HCT116 (cell line): ENCODE data around the gene SECTM1. TPM values are rescaled to one million over a fixed set of nuclear protein-coding genes. Genes with fewer than 3 reads are reported as not detected.

ENCODE experiments used
- ATAC-seq: fragments of 200-7000 bp; cut with Tn5 transposase; 2 replicates; pipeline ENCODE4 v1.9.1; 2020; ENCODE audit warnings: mild to moderate bottlenecking, moderate library complexity
- BruUV-seq: library from RNA; stranded (reverse); fragments of 400-500 nt; replicated peaks from 2 replicates; lab custom pipeline; 2021; lab: Mats Ljungman, UMichigan
- CTCF ChIA-PET: fragments of 300-600 bp; sonication (Branson Sonifier 250); formaldehyde crosslinking; loops from one replicate; lab custom pipeline; 2021; ENCODE audit warnings: antibody characterized with exemption; lab: Charles Lee
- POLR2A ChIA-PET: fragments of 300-600, 350-600 bp; sonication (Branson Sonifier 250); formaldehyde crosslinking; loops from one replicate; lab custom pipeline; 2021; ENCODE audit warnings: antibody characterized with exemption; lab: Charles Lee
- RAD21 ChIA-PET, 2 experiments: fragments of 300-600 bp; sonication (Branson Sonifier 250); formaldehyde crosslinking; loops; one replicate each; lab custom pipeline; 2023; ENCODE audit warnings: low total read pairs in 2 of 2; ENCODE audit not compliant: uncharacterized antibody in 2 of 2, unreplicated experiment in 2 of 2, low non-redundant PET in 1 of 2; lab: Charles Lee
- DNase-seq: peaks from one replicate; pipeline ENCODE4 v3.0.0-alpha.2; 2010; ENCODE audit warnings: low read depth, low spot score
- H2AFZ ChIP-seq: fragments of 200-600 bp; shearing (Covaris generic), sonication (generic); 2 replicates; pipeline ENCODE4 v1.6.1; 2017; ENCODE audit warnings: low read depth, mixed run types, mixed read lengths, antibody characterized with exemption, low read length; ENCODE audit not compliant: poor library complexity, severe bottlenecking
- H3K27ac ChIP-seq: 2 replicates; pipeline ENCODE4 v1.5.1; 2012; ENCODE audit warnings: low read depth, low read length
- H3K27me3 ChIP-seq: fragments of 200-600 bp; sonication (generic); 2 replicates; pipeline ENCODE4 v1.6.1; 2016; ENCODE audit warnings: mixed run types, low read length, mixed read lengths; ENCODE audit not compliant: insufficient read depth
- H3K36me3 ChIP-seq, 2 experiments: fragments of 200-500 bp in 1 of 2; fragments of 200-600 bp in 1 of 2; sonication (Bioruptor generic) in 1 of 2; sonication (generic) in 1 of 2; 2 replicates each; pipeline versions ENCODE4 v1.5.1 to v1.6.1; 2014 to 2016; ENCODE audit warnings: low read length in 2 of 2, inconsistent platforms in 1 of 2, mixed read lengths in 1 of 2, mixed run types in 1 of 2; ENCODE audit not compliant: insufficient read depth in 2 of 2, control insufficient read depth in 1 of 2
- H3K4me1 ChIP-seq, 2 experiments: fragments of 200-600 bp in 1 of 2; sonication (generic) in 1 of 2; 2 replicates each; pipeline versions ENCODE4 v1.5.1 to v1.6.1; 2012 to 2017; ENCODE audit warnings: low read length in 2 of 2, inconsistent platforms in 1 of 2, mild to moderate bottlenecking in 1 of 2, mixed read lengths in 1 of 2, mixed run types in 1 of 2, moderate library complexity in 1 of 2; ENCODE audit not compliant: insufficient read depth in 2 of 2, control insufficient read depth in 1 of 2
- H3K4me2 ChIP-seq: fragments of 200-600 bp; sonication (generic); 2 replicates; pipeline ENCODE4 v1.6.1; 2017; ENCODE audit warnings: mixed run types, low read length, mixed read lengths
- H3K4me3 ChIP-seq, 2 experiments: fragments of 200-600 bp in 1 of 2; sonication (generic) in 1 of 2; replicated peaks in 1 of 2; 2 replicates each; pipeline ENCODE4 v1.5.1; 2011 to 2016; ENCODE audit warnings: low read length in 2 of 2, control low read depth in 1 of 2, low read depth in 1 of 2, mild to moderate bottlenecking in 1 of 2, mixed read lengths in 1 of 2, mixed run types in 1 of 2
- H3K79me2 ChIP-seq: fragments of 200-600 bp; sonication (generic); 2 replicates; pipeline ENCODE4 v1.6.1; 2017; ENCODE audit warnings: mild to moderate bottlenecking, mixed run types, low read length, moderate library complexity, mixed read lengths; ENCODE audit not compliant: insufficient read depth
- H3K9ac ChIP-seq: fragments of 200-600 bp; sonication (generic); 2 replicates; pipeline ENCODE4 v1.6.1; 2016; ENCODE audit warnings: low read length, mixed read lengths
- H3K9me2 ChIP-seq: fragments of 200-600 bp; sonication (generic), shearing (Covaris generic); 2 replicates; pipeline ENCODE4 v1.6.1; 2017; ENCODE audit warnings: mixed run types, mild to moderate bottlenecking, moderate library complexity; ENCODE audit not compliant: insufficient read depth
- H3K9me3 ChIP-seq, 2 experiments: fragments of 200-500 bp in 1 of 2; fragments of 200-600 bp in 1 of 2; sonication (Bioruptor generic) in 1 of 2; sonication (generic) in 1 of 2; 2 replicates each; pipeline ENCODE4 v1.6.1; 2014 to 2017; ENCODE audit warnings: low read length in 2 of 2, mixed read lengths in 2 of 2, inconsistent platforms in 1 of 2, low read depth in 1 of 2, mild to moderate bottlenecking in 1 of 2, mixed run types in 1 of 2, moderate library complexity in 1 of 2; ENCODE audit not compliant: control insufficient read depth in 1 of 2, insufficient read depth in 1 of 2
- H4K20me1 ChIP-seq: fragments of 200-600 bp; sonication (generic), shearing (Covaris generic); 2 replicates; pipeline ENCODE4 v1.6.1; 2017; ENCODE audit warnings: mixed run types, mild to moderate bottlenecking, moderate library complexity; ENCODE audit not compliant: insufficient read depth
- ATF3 ChIP-seq: IDR thresholded peaks from 2 replicates; pipeline ENCODE4 v1.6.1; 2012
- CBX3 ChIP-seq: IDR thresholded peaks from 2 replicates; pipeline ENCODE4 v1.6.1; 2012; ENCODE audit warnings: low read depth
- CEBPB ChIP-seq: IDR thresholded peaks from 2 replicates; pipeline ENCODE4 v1.6.1; 2012; ENCODE audit warnings: low read depth
- EGR1 ChIP-seq: IDR thresholded peaks from 2 replicates; pipeline ENCODE4 v1.6.1; 2012; ENCODE audit warnings: low read depth
- ELF1 ChIP-seq: IDR thresholded peaks from 2 replicates; pipeline ENCODE4 v1.6.1; 2012; ENCODE audit warnings: low read depth, borderline replicate concordance
- EZH2 ChIP-seq: fragments of 200-600 bp; sonication (generic); IDR thresholded peaks from 2 replicates; pipeline ENCODE4 v1.6.1; 2017; ENCODE audit warnings: antibody characterized with exemption, mixed run types
- POLR2A ChIP-seq: IDR thresholded peaks from 2 replicates; pipeline ENCODE4 v1.7.0; 2011; ENCODE audit warnings: borderline replicate concordance; ENCODE audit not compliant: insufficient read depth, insufficient read length; ENCODE audit errors: extremely low read depth
- POLR2AphosphoS5 ChIP-seq: IDR thresholded peaks from 2 replicates; pipeline ENCODE4 v1.6.1; 2011; ENCODE audit warnings: mild to moderate bottlenecking, low read depth, low read length, moderate library complexity
- REST ChIP-seq: IDR thresholded peaks from 2 replicates; pipeline ENCODE4 v1.6.1; 2012; ENCODE audit warnings: low read depth
- SRF ChIP-seq: IDR thresholded peaks from 2 replicates; pipeline ENCODE4 v1.6.1; 2012; ENCODE audit warnings: low read depth
- TCF7L2 ChIP-seq: IDR thresholded peaks from 2 replicates; pipeline ENCODE4 v1.7.0; 2011; ENCODE audit warnings: borderline replicate concordance, inconsistent platforms; ENCODE audit not compliant: insufficient read depth, insufficient read length; ENCODE audit errors: extremely low read depth
- YY1 ChIP-seq: IDR thresholded peaks from 2 replicates; pipeline ENCODE4 v1.6.1; 2011; ENCODE audit warnings: low read length, low read depth, moderate library complexity, mild to moderate bottlenecking; ENCODE audit not compliant: insufficient replicate concordance; ENCODE audit errors: extremely low read depth
- ZBTB33 ChIP-seq: IDR thresholded peaks from 2 replicates; pipeline ENCODE4 v1.6.1; 2011; ENCODE audit warnings: mild to moderate bottlenecking, low read length, moderate library complexity; ENCODE audit not compliant: insufficient replicate concordance; ENCODE audit errors: extremely low read depth
- ZFX ChIP-seq: fragments of 450-650 bp; IDR thresholded peaks from 2 replicates; pipeline ENCODE4 v1.6.1; 2017
- ZNF274 ChIP-seq: fragments of 200-500 bp; sonication (Bioruptor generic); IDR thresholded peaks from 2 replicates; pipeline ENCODE4 v1.6.1; 2014; ENCODE audit warnings: mild to moderate bottlenecking, low read depth, low read length, inconsistent platforms
- intact Hi-C: fragments of 100-400 bp; cut with micrococcal nuclease; formaldehyde crosslinking; loops from 2 replicates; pipeline ENCODE4 v1.10.0; 2022
- total RNA-seq: library from RNA; stranded (reverse); gene quantifications from one replicate; pipeline ENCODE4 v1.2.1, GENCODE V29; 2021; ENCODE audit not compliant: unreplicated experiment

SECTM1 gene
- total RNA-seq, 1 experiment from 2014 or later = 6.8 TPM

GRCh38 chr17:82318169-82318498 lies 15.4 kb downstream of the SECTM1 start (continued):
- TF ChIP-seq REST (no peak), SRF (no peak), ZFX (no peak), EGR1 (no peak)

- POLR2A ChIA-PET = interaction anchor here (0.6 kb wide), 1 partner anchor 20 kb away, joined by 3 read pairs; no protein-coding TSS in a partner anchor
- Histone ChIP-seq H3K9me3 (peaks cover 0 to 21% of the 10 kb centered on the region in 2 experiments; a peak in 1 of 4 replicates), H3K9ac (no peak within 1 kb of the TSS), H3K27me3 (no peaks in the 10 kb centered on the region), H2AFZ (no peak within 1 kb of the TSS), H3K27ac (peak within 1 kb of the TSS; percentile 4; the same call in 1 of the 2 replicates), H3K36me3 (no peaks in the 10 kb centered on the region), H3K4me2 (no peak within 1 kb of the TSS), H3K79me2 (no peaks in the 10 kb centered on the region), H4K20me1 (no peaks in the 10 kb centered on the region), H3K4me3 (no peak within 1 kb of the TSS), H3K9me2 (no peaks in the 10 kb centered on the region), H3K4me1 (peaks cover 0 to 5% of the 10 kb centered on the region in 2 experiments; a peak in 1 of 4 replicates)
- RAD21 ChIA-PET = no interaction called here
- CTCF ChIA-PET = no interaction called here
- intact Hi-C loops = no loop called here
- BruUV-seq = no TSS peak
- no peak for DNase-seq
- no peak for ATAC-seq
- TF ChIP-seq POLR2AphosphoS5 (no peak), ATF3 (no peak), POLR2A (no peak), YY1 (no peak), ZFX (no peak), EZH2 (no peak), EGR1 (no peak), ELF1 (no peak), CBX3 (no peak), ZBTB33 (no peak), ZNF274 (no peak), TCF7L2 (no peak), CEBPB (no peak)
Measured at GRCh38 chr17:82317394-82318168, 16.0 kb downstream of the SECTM1 start, which contains the start of gene CD7. CD7 (minus strand) TSS chr17:82317608; CDS start chr17:82317495, 113 bp downstream.
